GM21528 (cell line): ENCODE measurements around the gene CUBN.

Experiments
- ATAC-seq: cut with Tn5 transposase; IDR thresholded peaks from one replicate; pipeline ENCODE4 v1.9.1; 2021; ENCODE audit warnings: mild to moderate bottlenecking, moderate library complexity; ENCODE audit not compliant: unreplicated experiment, low FRiP score

CUBN gene

GRCh38 chr10:17129741-17130140 is at the start of gene CUBN:
TSS of gene CUBN (minus strand) at chr10:17129811. CDS start at chr10:17129765, 46 bp downstream.
- no peak for ATAC-seq

GRCh38 chr10:17179002-17179401 is 49.4 kb upstream of the CUBN start:
- no peak for ATAC-seq

GRCh38 chr10:17178006-17178405 is 48.4 kb upstream of the CUBN start:
- ATAC-seq = no peak

DNA sequence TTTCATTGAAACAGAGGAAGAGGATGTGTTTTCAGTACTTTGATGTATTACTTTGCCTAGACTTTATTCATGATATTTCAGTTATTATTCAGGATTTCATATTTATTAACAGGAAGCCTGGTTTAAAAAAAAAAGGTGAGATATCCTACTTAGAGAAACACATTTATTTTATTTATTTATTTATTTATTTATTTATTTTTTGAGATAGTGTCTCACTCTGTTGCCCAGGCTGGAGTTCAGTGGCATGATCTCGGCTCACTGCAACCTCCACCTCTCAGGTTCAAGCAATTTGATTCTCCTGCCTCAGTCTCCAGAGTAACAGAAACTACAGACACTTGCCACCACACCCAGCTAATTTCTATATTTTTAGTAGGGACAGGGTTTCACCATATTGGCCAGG is 47.4 kb upstream of the CUBN start:
- ATAC-seq = no peak

GRCh38 chr10:17176091-17176490 is 46.5 kb upstream of the CUBN start:
- ATAC-seq = no peak

GRCh38 chr10:17175551-17175950 is 45.9 kb upstream of the CUBN start:
- no peak for ATAC-seq

DNA sequence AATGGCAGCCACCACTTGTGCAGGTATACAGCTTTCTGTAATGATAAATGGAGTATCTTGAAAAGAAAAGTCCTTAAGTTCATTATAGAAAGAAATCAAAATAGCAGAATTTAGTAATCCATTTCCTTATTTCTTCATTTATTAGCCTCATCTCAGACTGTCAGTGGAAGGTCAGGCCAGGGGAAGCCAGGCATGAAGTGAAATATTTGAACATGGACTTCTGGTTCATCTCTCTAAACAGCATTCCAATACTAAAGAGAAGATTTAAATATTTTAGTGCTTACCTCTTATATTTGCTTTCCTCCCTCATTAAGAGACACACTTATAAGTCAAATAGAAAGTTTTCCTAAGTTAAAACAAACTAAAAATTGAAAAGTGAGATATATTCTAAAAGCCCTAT is 45.0 kb upstream of the CUBN start:
- no peak for ATAC-seq

DNA sequence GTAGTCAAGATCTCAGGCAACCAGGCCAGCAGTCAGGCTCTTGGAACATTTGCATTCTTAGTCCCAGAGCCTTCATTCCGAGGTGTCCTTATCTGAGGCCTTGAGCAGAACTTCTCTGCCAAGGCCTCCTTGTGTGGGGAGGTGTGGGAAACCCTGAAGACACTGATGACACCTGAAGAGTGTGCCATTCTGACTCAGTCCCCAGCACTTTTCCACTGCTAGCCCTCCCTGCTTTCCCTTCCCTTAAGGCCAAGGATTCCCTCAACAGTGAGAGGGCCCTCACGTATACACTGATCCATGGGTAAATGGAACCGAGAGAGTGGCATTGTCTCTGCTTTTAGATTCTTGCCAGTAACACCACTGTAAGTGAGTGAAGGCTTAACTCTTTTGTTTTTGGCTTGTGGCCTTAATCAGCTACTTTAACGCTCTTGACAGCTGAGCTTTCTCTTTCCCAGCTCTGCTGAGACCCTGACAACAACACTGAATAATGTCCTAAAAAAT is 41.6 kb upstream of the CUBN start:
- ATAC-seq = no peak

DNA sequence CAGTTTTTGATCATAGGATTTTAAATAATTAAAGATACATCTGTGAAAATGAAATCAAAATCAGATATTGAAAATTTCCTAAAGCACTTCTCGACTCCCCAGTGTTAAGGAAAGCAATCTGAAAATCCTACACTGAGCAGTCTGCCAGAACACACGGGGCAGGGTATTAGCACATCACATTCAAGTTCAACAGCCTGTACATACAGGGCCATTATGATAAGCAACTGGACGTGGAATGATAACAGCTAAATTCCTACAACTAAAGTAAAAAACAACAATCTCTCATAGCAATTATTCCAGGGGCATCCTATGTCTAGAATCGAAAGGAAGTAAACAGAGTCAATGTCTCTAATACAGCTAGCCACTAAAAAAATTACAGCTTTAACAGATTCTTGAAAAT is 40.2 kb upstream of the CUBN start:
- ATAC-seq = no peak

- no peak for ATAC-seq
Observed at GRCh38 chr10:17166699-17167098, 37.1 kb upstream of the CUBN start.

DNA sequence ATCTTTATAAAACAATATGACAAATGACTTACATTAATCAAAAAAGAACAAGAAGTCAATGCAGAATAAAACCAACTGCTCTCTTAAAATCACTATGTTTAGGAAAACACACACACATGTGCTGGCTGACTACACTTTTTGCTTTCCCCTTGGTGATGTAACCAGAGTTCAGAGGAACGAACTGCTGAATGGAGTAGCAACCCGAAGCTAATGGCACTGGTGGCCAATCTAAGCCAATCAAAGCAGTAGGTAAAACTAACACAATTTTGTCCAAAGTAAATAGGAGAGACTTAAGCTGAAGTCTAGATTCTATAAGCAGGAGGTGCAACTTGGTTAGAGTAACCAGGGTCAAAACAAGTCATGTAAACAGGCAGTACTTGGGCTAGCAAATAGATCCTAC is 33.2 kb upstream of the CUBN start:
- ATAC-seq = no peak

DNA sequence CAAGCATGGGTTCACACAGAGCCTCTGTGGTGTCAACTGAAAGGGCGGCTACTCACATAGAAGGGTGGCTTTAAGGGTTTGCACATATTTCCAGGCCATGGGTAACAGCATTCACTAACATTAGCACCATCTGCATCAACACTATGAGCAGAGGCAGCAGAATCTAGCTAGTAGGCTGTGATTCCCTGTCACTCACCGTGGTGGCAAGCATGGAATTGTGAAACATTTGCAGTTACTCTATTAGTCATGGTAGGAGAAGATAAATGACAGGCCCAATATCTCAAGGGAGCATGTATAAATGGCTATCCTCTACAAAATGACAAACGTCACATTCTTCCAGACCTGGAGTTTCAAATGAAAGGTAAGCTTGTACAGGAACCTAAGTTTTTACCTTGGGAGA is 32.2 kb upstream of the CUBN start:
- ATAC-seq = no peak

GRCh38 chr10:17157024-17157423 is 27.4 kb upstream of the CUBN start:
- ATAC-seq = no peak

DNA sequence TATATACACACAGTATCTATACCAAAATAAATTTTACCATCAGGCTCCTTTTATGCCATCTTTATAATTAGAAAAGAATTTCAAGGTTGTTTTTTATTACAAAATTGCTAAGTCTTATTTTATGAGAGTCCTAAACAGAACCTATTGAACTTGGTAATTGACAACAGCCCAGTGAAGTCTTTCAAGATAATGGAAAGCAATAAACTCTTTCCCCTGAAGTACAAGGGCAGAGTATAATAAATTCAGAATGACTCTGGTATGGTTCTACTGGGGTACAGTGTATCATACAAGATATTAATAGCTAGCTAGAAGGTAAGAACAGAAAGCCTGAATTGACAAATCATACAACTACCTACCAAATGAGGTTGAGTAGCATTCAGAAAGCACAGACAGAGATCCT is 26.2 kb upstream of the CUBN start:
- no peak for ATAC-seq

GRCh38 chr10:17154116-17154515 is 24.5 kb upstream of the CUBN start:
- ATAC-seq = no peak

DNA sequence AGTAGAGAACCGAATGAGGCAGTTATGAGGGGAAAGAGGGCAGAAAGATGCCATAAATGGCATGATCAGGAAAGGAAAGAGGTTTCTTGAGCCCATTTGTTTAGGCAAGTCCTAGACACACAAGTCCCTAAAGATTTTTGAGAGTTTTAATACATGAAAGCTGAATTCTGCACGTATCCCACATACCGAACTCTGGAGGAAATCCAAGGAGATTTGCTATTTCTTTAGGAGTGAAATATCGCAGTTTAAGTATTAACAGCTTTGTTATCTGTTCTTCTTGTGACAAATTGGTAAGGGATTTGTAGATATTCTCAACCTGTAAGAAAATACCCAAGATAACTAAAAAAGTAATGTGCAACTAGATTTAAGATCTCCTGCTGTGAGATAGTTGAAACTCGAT is 23.7 kb upstream of the CUBN start:
- ATAC-seq = no peak

DNA sequence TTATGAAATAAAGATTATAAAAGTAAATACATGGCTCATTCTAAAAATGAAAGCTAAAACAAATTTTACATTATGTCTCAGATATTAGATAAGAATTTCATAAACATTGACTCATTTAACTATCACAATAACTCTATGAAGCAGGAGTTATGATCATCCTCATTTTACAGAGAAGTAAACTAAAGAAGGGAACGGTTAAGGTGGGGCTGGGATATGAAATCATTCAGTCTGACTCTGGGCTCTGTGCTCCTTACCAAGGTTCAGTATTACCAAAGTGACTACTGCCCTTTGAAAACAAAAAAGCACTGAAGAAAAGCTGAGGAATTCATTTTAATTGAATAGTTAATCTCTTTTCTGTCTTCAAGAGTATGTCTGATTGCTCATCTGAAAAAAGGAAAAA is 22.1 kb upstream of the CUBN start:
- ATAC-seq = no peak

DNA sequence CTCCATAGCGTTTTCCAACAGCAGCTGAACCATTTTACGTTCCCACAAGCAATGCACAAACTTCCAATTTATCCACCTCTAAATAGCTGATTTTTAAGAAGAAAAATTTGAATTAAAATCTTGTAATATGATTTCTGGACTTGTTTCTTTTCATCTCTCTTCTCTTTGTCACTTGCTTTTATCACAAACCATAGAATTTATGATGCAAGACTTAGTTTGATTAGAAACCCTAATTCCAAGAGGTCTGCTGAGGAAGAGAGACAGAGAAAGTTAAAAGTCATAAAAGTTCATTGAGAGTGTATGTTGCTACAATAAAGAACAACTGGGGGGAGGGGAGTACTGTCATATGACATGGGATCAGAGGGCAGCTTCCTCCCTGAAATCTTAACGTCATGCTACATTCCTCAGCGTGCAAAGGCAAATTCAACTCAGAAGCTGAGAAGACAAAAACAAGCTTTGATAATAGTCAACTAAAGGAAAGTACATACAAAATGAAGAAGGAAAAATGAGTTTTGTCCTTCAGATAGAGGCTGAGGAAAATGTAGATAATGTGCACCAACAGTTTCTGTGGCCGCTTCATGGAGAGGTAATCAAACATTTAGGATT is 18.4 kb upstream of the CUBN start:
- ATAC-seq = no peak

GRCh38 chr10:17146892-17147291 is 17.3 kb upstream of the CUBN start:
- ATAC-seq = no peak

DNA sequence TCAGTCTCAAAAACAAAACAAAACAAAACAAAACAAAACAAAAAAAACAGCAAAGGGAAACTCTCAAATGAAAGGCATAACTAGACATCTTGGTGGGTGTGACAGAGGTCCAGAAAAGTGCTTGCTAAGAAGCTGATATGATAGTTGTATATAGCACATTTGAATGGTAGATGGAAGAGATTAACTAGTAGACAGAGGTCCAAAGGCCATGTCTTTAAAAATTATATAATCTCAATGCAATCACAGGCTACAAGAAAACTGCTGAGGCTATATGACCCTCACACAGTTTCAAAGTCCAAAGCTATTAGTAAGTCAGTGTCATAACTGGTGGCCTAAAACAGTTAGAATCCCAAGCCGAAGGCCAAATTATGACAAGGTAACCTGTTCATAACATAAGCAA is 15.6 kb upstream of the CUBN start:
- no peak for ATAC-seq

DNA sequence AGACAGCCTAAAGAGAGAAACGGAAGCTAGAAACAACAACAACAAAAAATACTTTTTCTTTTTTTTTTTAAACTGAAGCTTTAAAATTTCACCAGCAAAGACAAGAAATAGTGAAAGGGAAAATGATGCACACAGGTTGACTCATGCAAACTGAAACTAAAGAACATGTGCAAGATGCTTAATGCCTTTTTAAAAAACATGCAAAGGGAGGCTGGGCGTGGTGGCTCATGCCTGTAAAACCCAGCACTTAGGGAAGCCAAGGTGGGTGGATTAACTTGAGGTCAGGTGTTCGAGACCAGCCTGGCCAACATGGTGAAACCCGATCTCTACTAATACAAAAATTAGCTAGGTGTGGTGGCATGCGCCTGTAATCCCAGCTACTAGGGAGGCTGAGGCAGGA is 15.1 kb upstream of the CUBN start:
- ATAC-seq = no peak

DNA sequence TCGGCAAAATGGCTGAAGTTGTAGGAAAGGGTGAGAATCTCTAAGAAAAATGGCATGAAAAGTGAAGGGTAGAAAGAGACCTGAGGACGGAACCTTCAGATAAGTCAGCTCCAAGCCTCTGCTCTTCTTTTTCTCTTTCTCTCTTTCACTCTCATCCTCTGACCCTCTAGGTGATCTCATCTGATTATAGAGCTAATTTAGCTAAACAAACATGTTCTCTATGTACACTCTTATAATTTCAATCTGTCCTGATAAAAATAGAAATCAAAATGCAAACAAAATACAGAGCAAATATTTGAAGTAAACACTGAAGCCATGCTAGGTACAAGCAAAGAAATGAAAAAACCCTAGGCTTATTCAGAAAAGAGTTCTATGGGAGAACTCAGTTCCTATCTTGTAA is 14.4 kb upstream of the CUBN start:
- ATAC-seq = no peak
